ENCODE data around the gene SLC9A9.

DNA sequence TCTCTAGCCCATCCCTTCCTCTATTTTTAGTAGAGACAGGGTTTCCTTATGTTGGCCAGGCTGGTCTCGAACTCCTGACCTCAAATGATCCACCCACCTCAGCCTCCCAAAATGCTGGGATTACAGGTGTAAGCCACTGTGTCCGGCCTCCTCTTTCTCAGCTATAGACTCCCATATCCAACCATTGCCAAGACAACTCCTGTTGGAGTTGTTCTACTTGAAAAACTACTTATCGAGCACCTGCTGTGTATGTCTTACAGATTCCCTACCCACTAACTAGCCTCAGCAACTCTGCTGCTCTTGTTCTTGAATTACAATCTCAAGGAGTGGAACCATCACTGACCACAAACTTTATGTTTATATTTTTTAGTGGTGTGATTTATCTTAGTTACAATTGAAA lies 186.6 kb downstream of the SLC9A9 start:
- TF ChIP-seq, protein P1, sequence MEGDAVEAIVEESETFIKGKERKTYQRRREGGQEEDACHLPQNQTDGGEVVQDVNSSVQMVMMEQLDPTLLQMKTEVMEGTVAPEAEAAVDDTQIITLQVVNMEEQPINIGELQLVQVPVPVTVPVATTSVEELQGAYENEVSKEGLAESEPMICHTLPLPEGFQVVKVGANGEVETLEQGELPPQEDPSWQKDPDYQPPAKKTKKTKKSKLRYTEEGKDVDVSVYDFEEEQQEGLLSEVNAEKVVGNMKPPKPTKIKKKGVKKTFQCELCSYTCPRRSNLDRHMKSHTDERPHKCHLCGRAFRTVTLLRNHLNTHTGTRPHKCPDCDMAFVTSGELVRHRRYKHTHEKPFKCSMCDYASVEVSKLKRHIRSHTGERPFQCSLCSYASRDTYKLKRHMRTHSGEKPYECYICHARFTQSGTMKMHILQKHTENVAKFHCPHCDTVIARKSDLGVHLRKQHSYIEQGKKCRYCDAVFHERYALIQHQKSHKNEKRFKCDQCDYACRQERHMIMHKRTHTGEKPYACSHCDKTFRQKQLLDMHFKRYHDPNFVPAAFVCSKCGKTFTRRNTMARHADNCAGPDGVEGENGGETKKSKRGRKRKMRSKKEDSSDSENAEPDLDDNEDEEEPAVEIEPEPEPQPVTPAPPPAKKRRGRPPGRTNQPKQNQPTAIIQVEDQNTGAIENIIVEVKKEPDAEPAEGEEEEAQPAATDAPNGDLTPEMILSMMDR (conservative IDR thresholded peaks at IDR 0.05 in 1 of 2, IDR thresholded peaks at IDR 0.05 in 1 of 2; ENCODE audit: low read depth in 1 of 2, low read length in 2 of 2), result no peak
- TF ChIP-seq EZH2 (IDR thresholded peaks at IDR 0.05; ENCODE audit: low read length, missing control alignments), result no peak

All from fibroblast of lung (primary cell).